ENCODE results near the gene MICU1.

- TF ChIP-seq POLR2A (IDR thresholded peaks at IDR 0.05), result no peak
- TF ChIP-seq POLR2AphosphoS5 (IDR thresholded peaks at IDR 0.05), result no peak
- TF ChIP-seq CTCF (IDR thresholded peaks at IDR 0.05), result no peak
Observed at GRCh38 chr10:72505435-72505834, 120.4 kb downstream of the MICU1 start.

Measured in transverse colon (tissue), 4 donors.